ENCODE data around the gene ITPRID2. TPM values are rescaled to one million over a fixed set of nuclear protein-coding genes. Genes with fewer than 3 reads are reported as not detected.

Gene ITPRID2
- total and polyA plus RNA-seq, 10 of the 15 experiments (the other 5 are each of a cell fraction or from before 2014, with no cell fraction given) = 4.7 to 23.7 (median 13.1) TPM

DNA sequence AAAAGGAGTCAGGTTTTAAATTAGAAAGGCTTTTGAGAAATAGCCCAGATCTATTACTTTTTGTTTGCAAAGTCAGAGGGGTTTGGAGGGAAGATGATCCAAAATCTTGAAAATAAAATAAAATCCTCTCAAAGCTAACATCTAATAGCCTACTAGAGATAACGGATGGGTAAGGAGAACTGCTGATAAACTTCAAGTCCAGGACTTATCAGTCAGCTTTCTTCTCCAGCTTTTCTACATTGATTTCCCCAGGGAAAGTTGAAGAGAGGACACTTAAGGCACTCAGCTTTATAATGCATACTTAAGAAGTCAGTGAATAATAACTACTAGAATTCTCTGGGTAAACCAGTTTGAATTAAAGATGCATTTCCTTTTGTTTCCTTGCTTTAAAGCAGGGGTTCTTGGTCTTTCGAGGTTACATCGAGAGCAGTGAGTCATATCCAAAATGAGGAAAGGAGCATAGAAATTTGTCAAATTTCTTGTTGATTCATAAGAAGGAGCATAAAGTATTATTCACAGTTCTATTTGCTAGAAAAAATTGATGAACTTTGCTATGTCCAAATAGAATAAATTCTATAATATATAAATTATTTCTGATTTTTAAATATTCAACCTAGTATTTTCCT lies 43.2 kb upstream of the ITPRID2 start:
- intact Hi-C loops (cut with micrococcal nuclease; ENCODE audit: unreplicated experiment) = no loop called here
- TF ChIP-seq CHD4 (IDR thresholded peaks at IDR 0.05) (no peak), POLR2AphosphoS2 (IDR thresholded peaks at IDR 0.05; ENCODE audit: low read depth, low read length) (no peak), FOXK2 (IDR thresholded peaks at IDR 0.05) (no peak), SUPT20H (IDR thresholded peaks at IDR 0.05; ENCODE audit: borderline replicate concordance, control insufficient read depth, low read depth, low read length) (no peak), NRF1 (conservative IDR thresholded peaks at IDR 0.05; ENCODE audit: low read depth, low read length) (no peak), JUNB (IDR thresholded peaks at IDR 0.05) (no peak)
- TF ChIP-seq, protein P1, sequence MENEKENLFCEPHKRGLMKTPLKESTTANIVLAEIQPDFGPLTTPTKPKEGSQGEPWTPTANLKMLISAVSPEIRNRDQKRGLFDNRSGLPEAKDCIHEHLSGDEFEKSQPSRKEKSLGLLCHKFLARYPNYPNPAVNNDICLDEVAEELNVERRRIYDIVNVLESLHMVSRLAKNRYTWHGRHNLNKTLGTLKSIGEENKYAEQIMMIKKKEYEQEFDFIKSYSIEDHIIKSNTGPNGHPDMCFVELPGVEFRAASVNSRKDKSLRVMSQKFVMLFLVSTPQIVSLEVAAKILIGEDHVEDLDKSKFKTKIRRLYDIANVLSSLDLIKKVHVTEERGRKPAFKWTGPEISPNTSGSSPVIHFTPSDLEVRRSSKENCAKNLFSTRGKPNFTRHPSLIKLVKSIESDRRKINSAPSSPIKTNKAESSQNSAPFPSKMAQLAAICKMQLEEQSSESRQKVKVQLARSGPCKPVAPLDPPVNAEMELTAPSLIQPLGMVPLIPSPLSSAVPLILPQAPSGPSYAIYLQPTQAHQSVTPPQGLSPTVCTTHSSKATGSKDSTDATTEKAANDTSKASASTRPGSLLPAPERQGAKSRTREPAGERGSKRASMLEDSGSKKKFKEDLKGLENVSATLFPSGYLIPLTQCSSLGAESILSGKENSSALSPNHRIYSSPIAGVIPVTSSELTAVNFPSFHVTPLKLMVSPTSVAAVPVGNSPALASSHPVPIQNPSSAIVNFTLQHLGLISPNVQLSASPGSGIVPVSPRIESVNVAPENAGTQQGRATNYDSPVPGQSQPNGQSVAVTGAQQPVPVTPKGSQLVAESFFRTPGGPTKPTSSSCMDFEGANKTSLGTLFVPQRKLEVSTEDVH (IDR thresholded peaks at IDR 0.05; ENCODE audit: low read depth, partially characterized antibody) = no peak
- FAIRE-seq = no peak
- Histone ChIP-seq H3K27me3 (replicated peaks in 1 of 2; ENCODE audit: control insufficient read depth in 2 of 2, insufficient read depth in 2 of 2, low read length in 1 of 2) (no peaks in the 10 kb centered on the region), H3K9ac (ENCODE audit: control insufficient read depth, insufficient read depth, low read length) (no peak overlapping the region), H3K36me3 (ENCODE audit: control insufficient read depth in 2 of 2, insufficient read depth in 2 of 2, low read length in 1 of 2) (no peaks in the 10 kb centered on the region), H2AFZ (ENCODE audit: control insufficient read depth, low read depth, low read length) (no peak overlapping the region), H3K9me3 (replicated peaks; ENCODE audit: control insufficient read depth, insufficient read depth, low read length) (no peaks in the 10 kb centered on the region), H3K79me2 (ENCODE audit: control insufficient read depth, insufficient read depth, low read length) (no peaks in the 10 kb centered on the region), H3K4me3 (no peak overlapping the region), H3K4me1 (ENCODE audit: control insufficient read depth, insufficient read depth, low read length) (no peaks in the 10 kb centered on the region), H4K20me1 (ENCODE audit: control insufficient read depth, insufficient read depth) (no peaks in the 10 kb centered on the region), H3K27ac (ENCODE audit: control insufficient read depth, insufficient read depth) (no peak overlapping the region), H3K4me2 (ENCODE audit: control insufficient read depth, insufficient read depth) (no peak overlapping the region)
- RAD21 ChIA-PET (ENCODE audit: unreplicated experiment) = no interaction called here
- WGBS (ENCODE audit: insufficient coverage, insufficient replicate concordance, low lambda C conversion rate, missing lambda C conversion rate) = 10% methylated on average over 3 of the region's 3 CpGs
- DNase-seq (ENCODE audit: low read depth, low spot score) = no peak
- no TSS peak for BruUV-seq (replicated peaks)
- in situ Hi-C loops (cut with MboI) = no loop called here
- CTCF ChIA-PET = interaction anchor here (1.0 to 1.2 kb wide), 3 partner anchors 9 to 106 kb away, joined by 3 to 4 read pairs (median 3); no protein-coding TSS in a partner anchor
- SMC1A ChIA-PET (ENCODE audit: uncharacterized antibody, unreplicated experiment) = no interaction called here
- POLR2A ChIA-PET = no interaction called here
- no peak for ATAC-seq
